Sigmoid colon (tissue), 4 donors: Measurements from ENCODE around the gene TAL2.

Experiments used
- EP300 ChIP-seq, 4 donors: sonication (generic); formaldehyde crosslinking; IDR thresholded peaks; one replicate each; pipeline ENCODE4 v1.6.1; 2017; ENCODE audit warnings: antibody characterized with exemption in 4 of 4
- POLR2A ChIP-seq, 2 donors: fragments of 450-650 bp; IDR thresholded peaks; one replicate each; pipeline ENCODE4 v1.6.1; 2016; ENCODE audit warnings: antibody characterized with exemption in 2 of 2, mild to moderate bottlenecking in 2 of 2, moderate library complexity in 2 of 2
- POLR2AphosphoS5 ChIP-seq, 4 donors: sonication (generic); formaldehyde crosslinking; IDR thresholded peaks; one replicate each; pipeline ENCODE4 v1.6.1; 2017; ENCODE audit warnings: antibody characterized with exemption in 4 of 4
- TF ChIP-seq, protein P1 (sequence below), 4 experiments: fragments of 450-650 bp in 3 of 4; fragments of 200-600 bp in 1 of 4; IDR thresholded peaks; one replicate each; pipeline ENCODE4 v1.5.1; 2016 to 2019; ENCODE audit warnings: antibody characterized with exemption in 4 of 4, mild to moderate bottlenecking in 3 of 4, moderate library complexity in 2 of 4

- TF ChIP-seq, protein P1, sequence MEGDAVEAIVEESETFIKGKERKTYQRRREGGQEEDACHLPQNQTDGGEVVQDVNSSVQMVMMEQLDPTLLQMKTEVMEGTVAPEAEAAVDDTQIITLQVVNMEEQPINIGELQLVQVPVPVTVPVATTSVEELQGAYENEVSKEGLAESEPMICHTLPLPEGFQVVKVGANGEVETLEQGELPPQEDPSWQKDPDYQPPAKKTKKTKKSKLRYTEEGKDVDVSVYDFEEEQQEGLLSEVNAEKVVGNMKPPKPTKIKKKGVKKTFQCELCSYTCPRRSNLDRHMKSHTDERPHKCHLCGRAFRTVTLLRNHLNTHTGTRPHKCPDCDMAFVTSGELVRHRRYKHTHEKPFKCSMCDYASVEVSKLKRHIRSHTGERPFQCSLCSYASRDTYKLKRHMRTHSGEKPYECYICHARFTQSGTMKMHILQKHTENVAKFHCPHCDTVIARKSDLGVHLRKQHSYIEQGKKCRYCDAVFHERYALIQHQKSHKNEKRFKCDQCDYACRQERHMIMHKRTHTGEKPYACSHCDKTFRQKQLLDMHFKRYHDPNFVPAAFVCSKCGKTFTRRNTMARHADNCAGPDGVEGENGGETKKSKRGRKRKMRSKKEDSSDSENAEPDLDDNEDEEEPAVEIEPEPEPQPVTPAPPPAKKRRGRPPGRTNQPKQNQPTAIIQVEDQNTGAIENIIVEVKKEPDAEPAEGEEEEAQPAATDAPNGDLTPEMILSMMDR (IDR thresholded peaks at IDR 0.05) = no peak
- no peak for TF ChIP-seq POLR2A (IDR thresholded peaks at IDR 0.05)
- no peak for TF ChIP-seq POLR2AphosphoS5 (IDR thresholded peaks at IDR 0.05)
- TF ChIP-seq EP300 (IDR thresholded peaks at IDR 0.05) = no peak
These were observed 19.1 kb downstream of the TAL2 start for GRCh38 chr9:105681313-105681712.
